HG03558 (cell line): Measurements from ENCODE around the gene ABHD2.

Source experiments
- ATAC-seq: cut with Tn5 transposase; IDR thresholded peaks from one replicate; pipeline ENCODE4 v1.9.1; 2021; ENCODE audit warnings: moderate number of reproducible peaks; ENCODE audit not compliant: unreplicated experiment; ENCODE audit errors: extremely low read depth

The ABHD2 gene

GRCh38 chr15:89096664-89097063, 8.4 kb downstream of the ABHD2 start:
- no peak for ATAC-seq

- no peak for ATAC-seq
Observed at GRCh38 chr15:89097313-89097712, 9.1 kb downstream of the ABHD2 start.

- no peak for ATAC-seq
Observed at GRCh38 chr15:89098281-89098680, 10.0 kb downstream of the ABHD2 start.

- ATAC-seq: no peak
Observed at GRCh38 chr15:89099968-89100367, 11.7 kb downstream of the ABHD2 start.

GRCh38 chr15:89101302-89102193, 13.3 kb downstream of the ABHD2 start:
- ATAC-seq: no peak

GRCh38 chr15:89103481-89104171, 15.4 kb downstream of the ABHD2 start:
- no peak for ATAC-seq

- no peak for ATAC-seq
Observed at GRCh38 chr15:89104172-89104564, 15.9 kb downstream of the ABHD2 start.

GRCh38 chr15:89105147-89105546, 16.9 kb downstream of the ABHD2 start:
- ATAC-seq: no peak

- no peak for ATAC-seq
Observed at GRCh38 chr15:89106200-89106599, 17.9 kb downstream of the ABHD2 start.

- ATAC-seq: no peak
Observed at GRCh38 chr15:89107984-89108383, 19.7 kb downstream of the ABHD2 start.

GRCh38 chr15:89108835-89109234, 20.6 kb downstream of the ABHD2 start:
- ATAC-seq: no peak

- no peak for ATAC-seq
Observed at GRCh38 chr15:89109238-89109637, 21.0 kb downstream of the ABHD2 start.

GRCh38 chr15:89110060-89110459, 21.8 kb downstream of the ABHD2 start:
- ATAC-seq: no peak

GRCh38 chr15:89111352-89111751, 23.1 kb downstream of the ABHD2 start:
- ATAC-seq: no peak

GRCh38 chr15:89111961-89112340, 23.7 kb downstream of the ABHD2 start:
- ATAC-seq: no peak

- ATAC-seq: no peak
Observed at GRCh38 chr15:89112341-89112971, 24.2 kb downstream of the ABHD2 start.

GRCh38 chr15:89113296-89114024, 25.2 kb downstream of the ABHD2 start:
- no peak for ATAC-seq

- no peak for ATAC-seq
Observed at GRCh38 chr15:89114990-89115389, 26.7 kb downstream of the ABHD2 start.

GRCh38 chr15:89115547-89115946, 27.3 kb downstream of the ABHD2 start:
- no peak for ATAC-seq

- no peak for ATAC-seq
Observed at GRCh38 chr15:89116404-89116803, 28.1 kb downstream of the ABHD2 start.

- no peak for ATAC-seq
Observed at GRCh38 chr15:89117790-89118189, 29.5 kb downstream of the ABHD2 start.
